ENCODE data around the gene SLC16A4.

Gene SLC16A4

GRCh38 chr1:110348771-110349170 is 42.1 kb downstream of the SLC16A4 start:
- Histone ChIP-seq H3K36me3 (ENCODE audit: control insufficient read depth, low read depth, low read length) (peaks cover 37% of the 10 kb centered on the region), H3K27me3 (ENCODE audit: control insufficient read depth, insufficient read depth, low read length) (no peaks in the 10 kb centered on the region), H3K9me3 (ENCODE audit: control insufficient read depth, low read depth, low read length) (no peaks in the 10 kb centered on the region), H3K4me3 (ENCODE audit: low read length) (no peak overlapping the region), H3K4me1 (ENCODE audit: control insufficient read depth, low read depth, low read length) (peaks cover 24% of the 10 kb centered on the region), H3K9ac (ENCODE audit: low read length) (no peak overlapping the region), H3K27ac (ENCODE audit: low read length) (no peak overlapping the region)

GRCh38 chr1:110348050-110348449 is 42.8 kb downstream of the SLC16A4 start:
- Histone ChIP-seq H3K4me3 (ENCODE audit: low read length) (no peak overlapping the region), H3K36me3 (ENCODE audit: control insufficient read depth, low read depth, low read length) (peaks cover 44% of the 10 kb centered on the region), H3K27ac (ENCODE audit: low read length) (no peak overlapping the region), H3K4me1 (ENCODE audit: control insufficient read depth, low read depth, low read length) (peaks cover 29% of the 10 kb centered on the region), H3K9ac (ENCODE audit: low read length) (no peak overlapping the region), H3K9me3 (ENCODE audit: control insufficient read depth, low read depth, low read length) (no peaks in the 10 kb centered on the region), H3K27me3 (ENCODE audit: control insufficient read depth, insufficient read depth, low read length) (no peaks in the 10 kb centered on the region)

GRCh38 chr1:110347182-110347893 is 43.5 kb downstream of the SLC16A4 start:
- Histone ChIP-seq H3K36me3 (ENCODE audit: control insufficient read depth, low read depth, low read length) (peaks cover 51% of the 10 kb centered on the region), H3K9me3 (ENCODE audit: control insufficient read depth, low read depth, low read length) (no peaks in the 10 kb centered on the region), H3K27me3 (ENCODE audit: control insufficient read depth, insufficient read depth, low read length) (no peaks in the 10 kb centered on the region), H3K27ac (ENCODE audit: low read length) (no peak overlapping the region), H3K4me1 (ENCODE audit: control insufficient read depth, low read depth, low read length) (peaks cover 36% of the 10 kb centered on the region), H3K9ac (ENCODE audit: low read length) (peak overlapping the region; percentile 8), H3K4me3 (ENCODE audit: low read length) (no peak overlapping the region)

- H3K4me3 ChIP-seq (ENCODE audit: low read length) = no peak overlapping the region
- peaks cover 57% of the 10 kb centered on the region for H3K36me3 ChIP-seq (ENCODE audit: control insufficient read depth, low read depth, low read length)
- H3K27ac ChIP-seq (ENCODE audit: low read length) = no peak overlapping the region
- H3K9ac ChIP-seq (ENCODE audit: low read length) = no peak overlapping the region
- no peaks in the 10 kb centered on the region for H3K9me3 ChIP-seq (ENCODE audit: control insufficient read depth, low read depth, low read length)
- H3K27me3 ChIP-seq (ENCODE audit: control insufficient read depth, insufficient read depth, low read length) = no peaks in the 10 kb centered on the region
- H3K4me1 ChIP-seq (ENCODE audit: control insufficient read depth, low read depth, low read length) = peaks cover 37% of the 10 kb centered on the region
Observed at GRCh38 chr1:110346690-110347089, 44.1 kb downstream of the SLC16A4 start.

GRCh38 chr1:110345480-110345879 is 45.3 kb downstream of the SLC16A4 start:
- peaks cover 49% of the 10 kb centered on the region for H3K4me1 ChIP-seq (ENCODE audit: control insufficient read depth, low read depth, low read length)
- H3K4me3 ChIP-seq (ENCODE audit: low read length) = no peak overlapping the region
- no peaks in the 10 kb centered on the region for H3K27me3 ChIP-seq (ENCODE audit: control insufficient read depth, insufficient read depth, low read length)
- H3K27ac ChIP-seq (ENCODE audit: low read length) = no peak overlapping the region
- H3K36me3 ChIP-seq (ENCODE audit: control insufficient read depth, low read depth, low read length) = peaks cover 62% of the 10 kb centered on the region
- no peaks in the 10 kb centered on the region for H3K9me3 ChIP-seq (ENCODE audit: control insufficient read depth, low read depth, low read length)
- H3K9ac ChIP-seq (ENCODE audit: low read length) = no peak overlapping the region

GRCh38 chr1:110344152-110344551 is 46.7 kb downstream of the SLC16A4 start:
- Histone ChIP-seq H3K9me3 (ENCODE audit: control insufficient read depth, low read depth, low read length) (no peaks in the 10 kb centered on the region), H3K4me3 (ENCODE audit: low read length) (peak overlapping the region; percentile 71), H3K27ac (ENCODE audit: low read length) (no peak overlapping the region), H3K27me3 (ENCODE audit: control insufficient read depth, insufficient read depth, low read length) (no peaks in the 10 kb centered on the region), H3K4me1 (ENCODE audit: control insufficient read depth, low read depth, low read length) (peaks cover 51% of the 10 kb centered on the region), H3K36me3 (ENCODE audit: control insufficient read depth, low read depth, low read length) (peaks cover 60% of the 10 kb centered on the region), H3K9ac (ENCODE audit: low read length) (peak overlapping the region; percentile 11)

- H3K36me3 ChIP-seq (ENCODE audit: control insufficient read depth, low read depth, low read length) = peaks cover 60% of the 10 kb centered on the region
- H3K4me1 ChIP-seq (ENCODE audit: control insufficient read depth, low read depth, low read length) = peaks cover 51% of the 10 kb centered on the region
- no peak overlapping the region for H3K9ac ChIP-seq (ENCODE audit: low read length)
- H3K27ac ChIP-seq (ENCODE audit: low read length) = no peak overlapping the region
- no peaks in the 10 kb centered on the region for H3K27me3 ChIP-seq (ENCODE audit: control insufficient read depth, insufficient read depth, low read length)
- H3K4me3 ChIP-seq (ENCODE audit: low read length) = peak overlapping the region; percentile 71
- no peaks in the 10 kb centered on the region for H3K9me3 ChIP-seq (ENCODE audit: control insufficient read depth, low read depth, low read length)
Observed at GRCh38 chr1:110343249-110343648, 47.6 kb downstream of the SLC16A4 start.

GRCh38 chr1:110341872-110342331 is 48.9 kb downstream of the SLC16A4 start:
- Histone ChIP-seq H3K36me3 (ENCODE audit: control insufficient read depth, low read depth, low read length) (peaks cover 54% of the 10 kb centered on the region), H3K4me1 (ENCODE audit: control insufficient read depth, low read depth, low read length) (peaks cover 49% of the 10 kb centered on the region), H3K27ac (ENCODE audit: low read length) (no peak overlapping the region), H3K27me3 (ENCODE audit: control insufficient read depth, insufficient read depth, low read length) (no peaks in the 10 kb centered on the region), H3K4me3 (ENCODE audit: low read length) (peak overlapping the region; percentile 71), H3K9me3 (ENCODE audit: control insufficient read depth, low read depth, low read length) (no peaks in the 10 kb centered on the region), H3K9ac (ENCODE audit: low read length) (no peak overlapping the region)

- Histone ChIP-seq H3K9me3 (ENCODE audit: control insufficient read depth, low read depth, low read length) (no peaks in the 10 kb centered on the region), H3K4me1 (ENCODE audit: control insufficient read depth, low read depth, low read length) (peaks cover 43% of the 10 kb centered on the region), H3K4me3 (ENCODE audit: low read length) (peak overlapping the region; percentile 71), H3K27me3 (ENCODE audit: control insufficient read depth, insufficient read depth, low read length) (no peaks in the 10 kb centered on the region), H3K27ac (ENCODE audit: low read length) (no peak overlapping the region), H3K9ac (ENCODE audit: low read length) (no peak overlapping the region), H3K36me3 (ENCODE audit: control insufficient read depth, low read depth, low read length) (peaks cover 51% of the 10 kb centered on the region)
Observed at GRCh38 chr1:110341146-110341871, 49.5 kb downstream of the SLC16A4 start.

- peaks cover 36% of the 10 kb centered on the region for H3K4me1 ChIP-seq (ENCODE audit: control insufficient read depth, low read depth, low read length)
- H3K9ac ChIP-seq (ENCODE audit: low read length) = peak overlapping the region; percentile 82
- no peak overlapping the region for H3K27ac ChIP-seq (ENCODE audit: low read length)
- H3K27me3 ChIP-seq (ENCODE audit: control insufficient read depth, insufficient read depth, low read length) = no peaks in the 10 kb centered on the region
- peaks cover 47% of the 10 kb centered on the region for H3K36me3 ChIP-seq (ENCODE audit: control insufficient read depth, low read depth, low read length)
- peak overlapping the region; percentile 71 for H3K4me3 ChIP-seq (ENCODE audit: low read length)
- H3K9me3 ChIP-seq (ENCODE audit: control insufficient read depth, low read depth, low read length) = no peaks in the 10 kb centered on the region
Observed at GRCh38 chr1:110340207-110340468, 50.7 kb downstream of the SLC16A4 start.

- Histone ChIP-seq H3K36me3 (ENCODE audit: control insufficient read depth, low read depth, low read length) (peaks cover 42% of the 10 kb centered on the region), H3K4me3 (ENCODE audit: low read length) (peak overlapping the region; percentile 71), H3K4me1 (ENCODE audit: control insufficient read depth, low read depth, low read length) (peaks cover 31% of the 10 kb centered on the region), H3K9me3 (ENCODE audit: control insufficient read depth, low read depth, low read length) (no peaks in the 10 kb centered on the region), H3K9ac (ENCODE audit: low read length) (peak overlapping the region; percentile 82), H3K27ac (ENCODE audit: low read length) (peak overlapping the region; percentile 85), H3K27me3 (ENCODE audit: control insufficient read depth, insufficient read depth, low read length) (no peaks in the 10 kb centered on the region)
Observed at GRCh38 chr1:110339407-110340206, 51.2 kb downstream of the SLC16A4 start.
